DMS 273 (cell line): ENCODE data around the gene LRMDA.

Experiments
- DNase-seq: peaks from one replicate; lab custom pipeline; 2025; ENCODE audit not compliant: unreplicated experiment; lab: John Stamatoyannopoulos, UW

LRMDA gene

GRCh38 chr10:75633568-75633967, 202.1 kb downstream of the LRMDA start:
- no peak for DNase-seq

DNA sequence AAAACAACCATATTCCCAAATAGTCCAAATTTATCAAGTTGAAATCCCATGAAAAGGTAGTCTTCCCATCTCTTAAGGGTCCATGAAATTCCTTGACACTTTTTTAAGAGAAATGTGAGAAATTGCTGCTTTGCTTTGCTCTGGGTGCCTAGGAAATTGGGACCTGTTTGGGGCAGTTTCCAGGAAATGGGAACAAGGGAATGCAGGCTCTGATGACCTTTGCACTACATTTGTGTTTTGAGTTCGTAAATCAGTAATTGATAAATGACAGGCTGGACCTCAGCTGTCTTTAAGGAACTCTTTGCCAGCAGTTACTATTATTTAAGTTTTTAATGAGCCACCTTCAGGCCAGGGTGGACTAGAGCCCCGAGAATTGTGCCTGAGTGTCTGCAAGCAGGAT, 203.5 kb downstream of the LRMDA start:
- DNase-seq: no peak

DNA sequence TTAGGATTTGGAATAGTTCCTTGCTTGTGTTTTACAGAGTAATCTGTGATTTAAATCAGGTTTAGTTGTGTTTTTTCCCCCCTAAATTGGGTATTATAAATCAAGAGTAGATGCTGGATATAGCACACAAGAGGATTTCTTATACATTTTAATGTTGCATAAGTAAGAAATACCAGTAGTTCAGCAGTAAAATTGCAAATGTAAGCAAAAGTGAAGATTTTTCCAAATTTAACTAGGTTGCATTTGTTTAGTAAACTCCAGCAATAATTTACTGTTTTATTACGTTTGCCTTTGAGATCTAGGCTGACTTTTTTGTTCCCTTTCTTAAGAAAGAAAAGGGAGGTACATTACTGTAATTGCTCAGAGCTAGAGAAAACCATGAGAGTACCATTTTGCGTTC, 207.3 kb downstream of the LRMDA start:
- DNase-seq: no peak

- no peak for DNase-seq
Observed at GRCh38 chr10:75639736-75640135, 208.3 kb downstream of the LRMDA start.

- no peak for DNase-seq
Observed at GRCh38 chr10:75640381-75640780, 209.0 kb downstream of the LRMDA start.

DNA sequence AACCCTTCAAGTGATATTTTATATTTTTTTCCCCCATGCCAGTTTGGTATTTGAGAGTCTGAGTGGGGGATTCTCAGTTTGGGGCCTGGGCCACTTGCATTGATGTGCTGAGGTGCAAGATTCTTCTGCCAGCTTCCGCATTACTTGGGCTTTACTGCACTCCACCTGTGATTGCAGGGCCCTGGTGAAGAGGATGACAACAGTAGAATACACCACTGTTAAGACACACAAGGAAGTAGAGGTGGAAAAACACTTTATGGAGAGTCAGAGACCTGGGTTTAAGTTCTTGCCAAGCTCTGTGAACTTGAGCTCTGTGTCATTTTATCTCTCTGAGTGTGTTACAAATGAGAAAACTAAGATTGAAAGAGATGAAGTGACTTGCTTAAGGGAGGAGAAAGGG, 209.4 kb downstream of the LRMDA start:
- no peak for DNase-seq

DNA sequence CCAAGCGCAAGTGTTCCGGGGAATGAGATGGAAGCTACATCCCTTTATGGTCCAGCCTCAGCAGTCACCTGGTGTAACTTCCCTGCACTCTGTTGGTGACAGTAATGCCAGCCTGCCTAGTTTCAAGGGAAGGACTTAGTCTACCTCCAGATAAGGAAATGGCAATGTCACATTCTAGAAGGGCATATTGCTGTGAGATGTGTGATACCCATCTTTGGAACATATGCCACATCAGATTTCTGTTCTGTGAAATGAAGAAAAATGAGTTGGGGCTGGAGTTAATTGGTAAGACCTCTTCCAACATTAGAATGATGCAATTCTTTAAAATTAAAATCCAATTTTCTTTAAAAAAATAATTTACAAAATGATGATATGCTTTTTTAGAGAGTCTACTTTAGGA, 212.0 kb downstream of the LRMDA start:
- DNase-seq: no peak

DNA sequence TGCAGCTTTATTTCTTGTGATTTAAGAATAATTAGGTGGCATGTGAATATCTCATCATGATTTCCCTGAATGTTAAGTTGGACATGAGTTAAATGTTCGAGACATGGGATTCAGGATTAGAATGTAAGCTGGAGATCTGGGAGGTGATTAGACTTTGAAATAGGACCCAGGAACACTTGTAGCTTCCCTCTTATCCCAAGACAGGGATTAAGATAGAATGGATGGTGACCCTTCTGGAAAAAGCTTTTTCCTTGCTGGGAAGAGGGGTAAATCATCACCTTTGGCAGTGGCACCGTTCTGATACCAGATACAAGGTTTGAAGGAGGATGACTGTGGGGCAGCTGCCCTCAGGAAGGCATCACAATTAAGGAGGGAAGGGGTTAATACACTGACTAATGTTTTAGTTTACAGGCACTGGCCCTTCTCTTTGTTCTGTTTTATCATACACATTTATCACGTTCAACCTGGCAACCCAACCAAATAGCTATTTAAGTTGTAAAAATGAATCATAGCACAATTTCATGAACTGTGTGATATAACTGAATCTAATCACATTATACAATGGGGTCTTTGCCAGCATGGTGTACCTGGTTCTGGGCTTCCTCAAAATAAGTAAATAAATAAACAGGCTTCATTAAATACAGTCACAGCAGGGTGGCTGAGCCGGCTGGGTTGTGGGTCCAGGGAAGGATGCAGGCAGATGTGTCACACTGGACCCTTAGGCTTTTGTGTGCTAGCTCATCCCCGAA, 212.7 kb downstream of the LRMDA start:
- no peak for DNase-seq

DNA sequence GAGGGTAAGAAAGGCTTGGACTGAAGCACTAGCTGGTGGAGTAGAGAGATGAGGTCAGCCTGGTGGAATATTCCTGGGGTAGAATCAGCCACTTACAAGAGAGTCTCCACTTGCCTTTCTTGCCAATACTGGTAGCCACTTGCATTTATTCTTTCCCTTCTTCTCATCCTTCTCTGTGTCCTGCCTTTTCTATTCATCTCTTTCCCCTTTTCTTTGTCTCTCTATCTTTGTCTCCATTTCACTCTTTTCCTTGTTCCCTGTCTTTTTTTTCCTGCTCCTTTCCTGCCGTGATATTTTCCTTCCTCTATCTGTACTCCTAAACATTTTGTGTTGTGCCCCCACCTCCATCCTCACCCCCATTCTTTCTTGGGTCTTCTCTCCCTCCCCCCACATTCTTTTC, 214.3 kb downstream of the LRMDA start:
- DNase-seq: no peak

- DNase-seq: no peak
Observed at GRCh38 chr10:75646218-75646915, 214.9 kb downstream of the LRMDA start.

GRCh38 chr10:75646916-75647315, 215.5 kb downstream of the LRMDA start:
- no peak for DNase-seq

DNA sequence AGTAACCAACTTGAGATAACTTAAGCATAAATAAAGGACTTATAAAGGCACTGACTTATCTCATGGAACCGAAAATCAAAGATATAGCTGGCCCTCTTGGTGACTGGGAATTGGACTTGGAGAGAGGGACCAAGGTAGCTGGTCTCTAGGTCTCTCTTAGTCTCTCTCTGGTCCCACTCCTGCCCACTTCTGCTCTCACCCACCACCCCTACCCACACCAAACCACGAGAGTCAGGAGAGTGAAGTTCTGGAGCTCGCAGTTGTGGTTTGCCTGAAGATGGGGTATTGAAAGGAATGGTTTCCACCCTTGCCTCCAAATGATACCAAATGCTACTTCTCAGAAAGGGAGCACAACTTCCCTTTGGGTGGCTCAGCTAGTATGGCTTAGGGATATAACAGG, 216.3 kb downstream of the LRMDA start:
- DNase-seq: no peak

- DNase-seq: no peak
Observed at GRCh38 chr10:75648351-75648750, 216.9 kb downstream of the LRMDA start.

GRCh38 chr10:75648854-75649253, 217.4 kb downstream of the LRMDA start:
- DNase-seq: no peak

DNA sequence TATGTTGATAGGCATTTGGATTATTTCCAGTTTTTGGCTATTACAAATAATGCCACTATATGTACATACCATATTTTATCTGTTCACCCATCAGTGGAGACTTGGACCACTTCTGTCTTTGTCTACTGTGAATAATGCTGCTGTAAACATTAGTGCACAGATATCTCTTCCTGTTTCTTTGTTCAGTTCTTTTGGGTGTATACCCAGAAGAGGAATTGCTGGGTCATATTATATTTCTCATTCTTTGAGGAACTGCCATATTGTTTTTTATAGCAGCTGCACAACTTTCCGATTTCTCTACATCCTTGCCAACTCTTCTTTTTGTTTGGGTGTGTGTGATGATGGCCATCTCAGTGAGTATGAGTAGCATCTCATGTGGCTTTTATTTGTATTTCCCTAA, 218.0 kb downstream of the LRMDA start:
- no peak for DNase-seq

GRCh38 chr10:75650648-75651047, 219.2 kb downstream of the LRMDA start:
- DNase-seq: no peak

- peak; percentile 40 for DNase-seq
Observed at GRCh38 chr10:75651417-75651816, 220.0 kb downstream of the LRMDA start.

GRCh38 chr10:75652146-75652740, 220.8 kb downstream of the LRMDA start:
- no peak for DNase-seq

GRCh38 chr10:75653761-75654160, 222.3 kb downstream of the LRMDA start:
- no peak for DNase-seq

GRCh38 chr10:75654171-75654771, 222.8 kb downstream of the LRMDA start:
- no peak for DNase-seq

DNA sequence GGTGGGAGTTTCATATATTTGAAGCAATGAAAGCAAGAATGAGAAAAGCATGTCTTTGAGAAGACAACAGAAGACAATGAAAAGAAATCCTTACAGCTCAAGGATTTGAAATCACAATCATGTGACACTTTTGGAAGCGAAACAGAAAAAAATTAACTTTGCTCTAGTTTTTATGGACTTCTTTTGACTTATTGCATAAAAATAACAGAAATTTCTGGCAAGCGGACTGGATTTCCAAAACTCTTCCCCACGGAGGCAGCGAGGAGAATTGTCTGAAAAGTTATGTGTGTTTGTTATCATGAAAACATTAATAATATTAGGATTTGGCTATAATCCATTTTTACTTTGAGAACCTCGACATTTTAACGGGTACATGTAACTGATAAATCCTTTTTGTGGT, 223.3 kb downstream of the LRMDA start:
- DNase-seq: no peak
